ENCODE results near the gene ANKRD55. TPM values are rescaled to one million over a fixed set of nuclear protein-coding genes. Genes with fewer than 3 reads are reported as not detected.

ANKRD55 gene
- total and polyA plus RNA-seq, 2 donors (not counting 3 experiments of a cell fraction or from before 2014, with no cell fraction given), result 1.4 to 2.1 TPM

DNA sequence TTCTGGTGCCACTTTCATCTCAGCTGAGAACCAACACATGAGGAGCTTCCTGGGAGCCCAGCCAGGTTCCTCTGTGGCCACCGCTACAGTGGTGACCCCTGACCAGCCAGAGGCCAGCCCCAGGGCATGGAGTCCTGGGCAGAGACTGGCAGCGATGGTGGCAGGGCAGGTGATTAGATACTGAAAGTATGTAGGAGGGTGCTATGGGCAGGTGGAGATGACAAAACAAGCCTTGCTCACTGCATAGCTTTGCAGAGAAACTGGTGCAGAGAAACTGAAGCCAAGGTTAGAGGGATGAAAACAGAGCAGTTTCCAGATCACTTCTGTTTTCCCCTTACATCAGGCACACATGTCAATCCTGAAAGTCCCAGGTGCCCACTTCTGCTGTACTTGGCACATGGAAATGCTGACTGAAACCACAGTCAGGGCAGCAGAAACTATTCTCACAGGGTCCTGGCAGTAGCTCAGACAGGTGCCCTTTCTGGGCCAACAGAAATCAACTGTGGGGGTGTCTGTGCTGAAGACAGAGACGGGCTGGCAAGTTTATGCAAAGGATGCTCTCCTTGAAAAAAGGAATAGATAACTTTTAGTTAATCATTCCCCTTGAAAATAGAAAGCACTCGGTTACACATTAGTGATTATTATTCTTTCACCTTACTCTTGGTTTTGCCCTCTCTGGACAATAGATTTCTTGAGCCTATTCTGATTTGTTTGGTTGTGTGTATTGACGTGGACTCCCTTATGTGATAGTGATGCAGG lies 90.3 kb downstream of the ANKRD55 start:
- no peak for TF ChIP-seq POLR2A (IDR thresholded peaks at IDR 0.05; ENCODE audit: low read depth, low read length)
- TF ChIP-seq POLR2AphosphoS5 (IDR thresholded peaks at IDR 0.05; ENCODE audit: insufficient read depth, low read depth, low read length), result no peak
- TF ChIP-seq MYC (IDR thresholded peaks at IDR 0.05; ENCODE audit: low read depth, low read length), result no peak
- no peak for TF ChIP-seq JUN (IDR thresholded peaks at IDR 0.05; ENCODE audit: borderline replicate concordance, insufficient read depth, insufficient read length, low read depth)
- TF ChIP-seq FOS (IDR thresholded peaks at IDR 0.05; ENCODE audit: borderline replicate concordance, insufficient read depth, low read length), result no peak
- TF ChIP-seq, protein P1, sequence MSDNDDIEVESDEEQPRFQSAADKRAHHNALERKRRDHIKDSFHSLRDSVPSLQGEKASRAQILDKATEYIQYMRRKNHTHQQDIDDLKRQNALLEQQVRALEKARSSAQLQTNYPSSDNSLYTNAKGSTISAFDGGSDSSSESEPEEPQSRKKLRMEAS (IDR thresholded peaks at IDR 0.05; ENCODE audit: insufficient read depth, insufficient read length), result no peak
- no peak for TF ChIP-seq EZH2 (IDR thresholded peaks at IDR 0.05; ENCODE audit: borderline replicate concordance, low read depth, low read length, severe bottlenecking)
- TF ChIP-seq, protein P2, sequence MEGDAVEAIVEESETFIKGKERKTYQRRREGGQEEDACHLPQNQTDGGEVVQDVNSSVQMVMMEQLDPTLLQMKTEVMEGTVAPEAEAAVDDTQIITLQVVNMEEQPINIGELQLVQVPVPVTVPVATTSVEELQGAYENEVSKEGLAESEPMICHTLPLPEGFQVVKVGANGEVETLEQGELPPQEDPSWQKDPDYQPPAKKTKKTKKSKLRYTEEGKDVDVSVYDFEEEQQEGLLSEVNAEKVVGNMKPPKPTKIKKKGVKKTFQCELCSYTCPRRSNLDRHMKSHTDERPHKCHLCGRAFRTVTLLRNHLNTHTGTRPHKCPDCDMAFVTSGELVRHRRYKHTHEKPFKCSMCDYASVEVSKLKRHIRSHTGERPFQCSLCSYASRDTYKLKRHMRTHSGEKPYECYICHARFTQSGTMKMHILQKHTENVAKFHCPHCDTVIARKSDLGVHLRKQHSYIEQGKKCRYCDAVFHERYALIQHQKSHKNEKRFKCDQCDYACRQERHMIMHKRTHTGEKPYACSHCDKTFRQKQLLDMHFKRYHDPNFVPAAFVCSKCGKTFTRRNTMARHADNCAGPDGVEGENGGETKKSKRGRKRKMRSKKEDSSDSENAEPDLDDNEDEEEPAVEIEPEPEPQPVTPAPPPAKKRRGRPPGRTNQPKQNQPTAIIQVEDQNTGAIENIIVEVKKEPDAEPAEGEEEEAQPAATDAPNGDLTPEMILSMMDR (IDR thresholded peaks at IDR 0.05; ENCODE audit: extremely low read depth in 1 of 2, insufficient read depth in 1 of 2, low read depth in 1 of 2, low read length in 2 of 2), result no peak
- TF ChIP-seq GATA2 (IDR thresholded peaks at IDR 0.05; ENCODE audit: insufficient read depth, insufficient read length, low read depth, low read length), result no peak
- dilution Hi-C loops (cut with MboI; ENCODE audit: extremely low pct_ligation_motif_present, low sequenced_read_pairs) (no loop called here), intact Hi-C loops (cut with micrococcal nuclease) (no loop called here)
- no peak overlapping the region for H3K27ac ChIP-seq (ENCODE audit: insufficient read depth, low read depth, low read length)
- BruUV-seq (replicated peaks), result no TSS peak
- H3K9me3 ChIP-seq (replicated peaks; ENCODE audit: control insufficient read depth, insufficient read depth, low read length), result no peaks in the 10 kb centered on the region
- no peaks in the 10 kb centered on the region for H4K20me1 ChIP-seq (replicated peaks; ENCODE audit: control insufficient read depth, extremely low read depth, insufficient read depth, low read length)
- H3K4me1 ChIP-seq (ENCODE audit: control insufficient read depth, extremely low read depth, insufficient read depth, low read length), result peaks cover 14% of the 10 kb centered on the region
- no peaks in the 10 kb centered on the region for H3K79me2 ChIP-seq (ENCODE audit: control insufficient read depth, insufficient read depth, low read length)
- H3K27me3 ChIP-seq (ENCODE audit: control insufficient read depth in 2 of 2, insufficient read depth in 2 of 2, low read length in 2 of 2), result no peaks in the 10 kb centered on the region
- H3K36me3 ChIP-seq (ENCODE audit: control insufficient read depth in 2 of 2, extremely low read depth in 1 of 2, insufficient read depth in 2 of 2, low read length in 2 of 2), result no peaks in the 10 kb centered on the region
- CTCF ChIA-PET, result interaction anchor here (1.5 kb wide), 1 partner anchor 9 kb away, joined by 3 read pairs; no protein-coding TSS in a partner anchor
- no peak overlapping the region for H3K4me3 ChIP-seq (replicated peaks in 1 of 3; ENCODE audit: insufficient read depth in 1 of 3, low read depth in 1 of 3, low read length in 3 of 3)
- FAIRE-seq (no peak), DNase-seq (ENCODE audit: low read depth, low spot score) (no peak)
- no peaks in the 10 kb centered on the region for H3K9me1 ChIP-seq (replicated peaks; ENCODE audit: control insufficient read depth, extremely low read depth, insufficient read depth, low read length)
- no peak overlapping the region for H3K4me2 ChIP-seq (ENCODE audit: insufficient read depth, low read length)
- H3K9ac ChIP-seq (replicated peaks; ENCODE audit: extremely low read depth, insufficient read depth, low read length), result no peak overlapping the region
- POLR2A ChIA-PET, result no interaction called here
- H2AFZ ChIP-seq (ENCODE audit: low read depth, low read length), result no peak overlapping the region

Measured in endothelial cell of umbilical vein (primary cell).